Endothelial cell of umbilical vein (primary cell): ENCODE measurements around the gene ANGPTL2. TPM values are rescaled to one million over a fixed set of nuclear protein-coding genes. Genes with fewer than 3 reads are reported as not detected.

Source experiments
- BruUV-seq: library from RNA; stranded (reverse); fragments of 400-500 nt; replicated peaks from 2 replicates; lab custom pipeline; 2021; lab: Mats Ljungman, UMichigan
- CTCF ChIA-PET: fragments of 300-600, 350-600 bp; sonication (Branson Sonifier 250); formaldehyde crosslinking; loops from one replicate; lab custom pipeline; 2021; ENCODE audit warnings: antibody characterized with exemption, inconsistent platforms; lab: Charles Lee
- POLR2A ChIA-PET: fragments of 300-600, 350-600 bp; sonication (Branson Sonifier 250); formaldehyde crosslinking; loops from one replicate; lab custom pipeline; 2021; ENCODE audit warnings: antibody characterized with exemption, inconsistent platforms; lab: Charles Lee
- DNase-seq: peaks from one replicate; pipeline ENCODE4 v3.0.0-alpha.2; 2011; ENCODE audit warnings: low read depth, low spot score
- FAIRE-seq: peaks from 2 replicates; lab custom pipeline; 2011; peaks lifted over from hg19 to GRCh38; lab: Jason Lieb, UNC
- H2AFZ ChIP-seq: 2 replicates; pipeline ENCODE4 v1.6.0; 2012; ENCODE audit warnings: low read depth, low read length, control low read depth, inconsistent platforms
- H3K27ac ChIP-seq: 2 replicates; pipeline ENCODE4 v1.5.1; 2011; ENCODE audit warnings: low read depth, mild to moderate bottlenecking, control low read depth, low read length, moderate library complexity; ENCODE audit not compliant: insufficient read depth
- H3K27me3 ChIP-seq, 2 experiments: 2 replicates each; pipeline versions ENCODE4 v1.6.0 to v1.6.1; 2011; ENCODE audit warnings: low read length in 2 of 2, mixed read lengths in 1 of 2; ENCODE audit not compliant: control insufficient read depth in 2 of 2, insufficient read depth in 2 of 2
- H3K36me3 ChIP-seq, 2 experiments: 2 replicates in 1 of 2; 3 replicates in 1 of 2; pipeline ENCODE4 v1.5.1; 2011; ENCODE audit warnings: low read length in 2 of 2, mild to moderate bottlenecking in 1 of 2, moderate library complexity in 1 of 2; ENCODE audit not compliant: control insufficient read depth in 2 of 2, insufficient read depth in 2 of 2; ENCODE audit errors: extremely low read depth in 1 of 2
- H3K4me1 ChIP-seq: 3 replicates; pipeline ENCODE4 v1.5.1; 2011; ENCODE audit warnings: mild to moderate bottlenecking, low read length; ENCODE audit not compliant: control insufficient read depth, insufficient read depth; ENCODE audit errors: extremely low read depth
- H3K4me2 ChIP-seq: 2 replicates; pipeline ENCODE4 v1.6.1; 2011; ENCODE audit warnings: low read length, control low read depth, mixed read lengths; ENCODE audit not compliant: insufficient read depth
- H3K4me3 ChIP-seq, 3 experiments: fragments of 200-600 bp in 1 of 3; sonication (generic), shearing (Covaris generic) in 1 of 3; replicated peaks in 1 of 3; 2 replicates each; pipeline ENCODE4 v1.5.1; 2011 to 2016; ENCODE audit warnings: control low read depth in 3 of 3, low read length in 3 of 3, mild to moderate bottlenecking in 2 of 3, inconsistent platforms in 1 of 3, low read depth in 1 of 3, moderate library complexity in 1 of 3; ENCODE audit not compliant: insufficient read depth in 1 of 3
- H3K79me2 ChIP-seq: 2 replicates; pipeline ENCODE4 v1.6.0; 2012; ENCODE audit warnings: low read length, inconsistent platforms; ENCODE audit not compliant: control insufficient read depth, insufficient read depth
- H3K9ac ChIP-seq: replicated peaks from 2 replicates; pipeline ENCODE3; 2011; ENCODE audit warnings: low read length, control low read depth; ENCODE audit not compliant: insufficient read depth; ENCODE audit errors: extremely low read depth
- H3K9me1 ChIP-seq: replicated peaks from 3 replicates; pipeline ENCODE4 v1.6.0; 2011; ENCODE audit warnings: mild to moderate bottlenecking, low read length; ENCODE audit not compliant: control insufficient read depth, insufficient read depth; ENCODE audit errors: extremely low read depth
- H3K9me3 ChIP-seq: replicated peaks from 2 replicates; pipeline ENCODE4 v1.5.1; 2012; ENCODE audit warnings: low read length, inconsistent platforms; ENCODE audit not compliant: control insufficient read depth, insufficient read depth
- H4K20me1 ChIP-seq: replicated peaks from 2 replicates; pipeline ENCODE3; 2011; ENCODE audit warnings: mild to moderate bottlenecking, low read length; ENCODE audit not compliant: control insufficient read depth, insufficient read depth; ENCODE audit errors: extremely low read depth
- EZH2 ChIP-seq: IDR thresholded peaks from 2 replicates; pipeline ENCODE4 v1.6.1; 2012; ENCODE audit warnings: borderline replicate concordance, low read depth, mild to moderate bottlenecking, moderate library complexity, low read length, inconsistent platforms; ENCODE audit not compliant: severe bottlenecking
- FOS ChIP-seq: IDR thresholded peaks from 2 replicates; pipeline ENCODE4 v1.6.1; 2011; ENCODE audit warnings: mild to moderate bottlenecking, low read length, moderate library complexity, borderline replicate concordance; ENCODE audit not compliant: insufficient read depth
- GATA2 ChIP-seq: IDR thresholded peaks from 2 replicates; pipeline ENCODE4 v1.7.0; 2011; ENCODE audit warnings: low read depth, mild to moderate bottlenecking, moderate library complexity, mixed read lengths, low read length; ENCODE audit not compliant: insufficient read length, insufficient read depth
- dilution Hi-C: fragments of 300-500 bp; cut with MboI; formaldehyde crosslinking; loops from one replicate; pipeline ENCODE4 v1.15.0; 2019; ENCODE audit warnings: low sequenced_read_pairs; ENCODE audit not compliant: extremely low pct_ligation_motif_present
- intact Hi-C: fragments of 100-400 bp; cut with micrococcal nuclease; formaldehyde crosslinking; loops from one replicate; pipeline ENCODE4 v1.10.0; 2022
- polyA plus RNA-seq, 4 experiments: library from polyadenylated mRNA; depleted of rRNA in 3 of 4; stranded (reverse) in 3 of 4; unstranded in 1 of 4; fragments of >200 nt; gene quantifications; 2 replicates each; pipeline versions ENCODE4 v1.2.1 to v1.2.3, GENCODE V29; 2011 to 2012; ENCODE audit warnings: missing spikeins in 1 of 4
- total RNA-seq: library from RNA; stranded (reverse); gene quantifications from 2 replicates; pipeline ENCODE4 v1.2.3, GENCODE V29; 2021
- TF ChIP-seq, protein P1 (sequence below), 2 donors: IDR thresholded peaks; 1 replicate in 1 of 2; 2 replicates in 1 of 2; pipeline ENCODE4 v1.5.1; 2011; ENCODE audit warnings: low read length in 2 of 2, mild to moderate bottlenecking in 2 of 2, moderate library complexity in 2 of 2, control low read depth in 1 of 2, inconsistent platforms in 1 of 2, low read depth in 1 of 2; ENCODE audit not compliant: insufficient read depth in 1 of 2; ENCODE audit errors: extremely low read depth in 1 of 2

Gene ANGPTL2
- total and polyA plus RNA-seq, 2 donors (not counting 3 experiments of a cell fraction or from before 2014, with no cell fraction given): 15.1 to 24.5 TPM

DNA sequence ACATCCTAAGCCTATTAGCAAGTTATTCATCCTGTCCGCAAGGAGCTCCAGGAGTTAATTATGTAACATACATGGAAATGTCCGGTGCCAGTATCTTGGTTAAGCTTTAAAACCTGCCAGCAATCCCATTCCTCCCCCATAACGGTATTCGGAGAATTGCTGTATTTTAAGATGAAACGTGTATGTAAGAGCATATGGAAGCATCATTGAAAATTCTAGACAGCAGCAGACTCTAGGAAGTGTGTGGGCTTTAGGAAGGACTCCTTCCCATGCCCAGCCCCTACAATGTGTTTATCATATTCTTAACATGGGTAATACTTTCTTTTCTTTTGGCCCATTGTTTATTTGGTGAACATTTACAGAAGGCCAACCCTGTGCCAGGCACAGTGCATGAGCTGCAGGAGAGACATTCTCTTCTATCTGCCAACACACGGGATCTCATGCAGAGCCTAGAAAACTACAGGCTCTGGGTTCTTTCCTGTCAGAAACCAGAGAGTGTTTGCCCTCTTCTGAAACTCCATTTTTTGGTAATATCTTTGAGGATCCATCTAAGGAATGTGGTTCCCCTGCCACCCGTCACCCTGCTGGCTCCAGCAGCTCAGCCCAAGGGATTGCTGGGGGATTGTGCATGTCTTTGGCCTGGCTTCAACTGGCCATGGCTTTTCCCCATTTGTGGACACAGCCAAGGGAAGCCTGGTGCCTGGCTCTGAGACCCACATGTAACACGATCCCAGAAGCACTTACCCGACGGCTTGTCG lies 15.1 kb downstream of the ANGPTL2 start:
- CTCF ChIA-PET: interaction anchor here (1.6 kb wide), 1 partner anchor 167 kb away, joined by 5 read pairs; no protein-coding TSS in a partner anchor

DNA sequence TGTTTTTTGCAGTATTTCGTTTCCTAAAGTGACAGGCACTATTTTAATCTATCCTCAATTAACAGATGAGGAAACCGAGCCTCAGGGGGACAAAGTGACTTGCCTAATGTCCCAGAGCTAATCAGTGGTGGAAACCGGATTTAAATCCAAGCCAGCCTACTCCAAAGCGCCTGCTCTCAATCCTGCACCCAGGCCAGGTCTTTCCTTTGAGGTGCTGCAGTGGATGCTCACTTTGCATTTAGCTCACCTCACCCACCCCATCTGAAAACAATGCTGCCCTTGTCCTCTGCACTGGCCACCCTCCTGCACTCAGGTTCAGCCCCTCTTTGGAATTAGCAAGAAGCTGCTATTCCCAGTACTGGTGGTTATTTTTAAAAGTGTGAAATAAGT lies 16.0 kb downstream of the ANGPTL2 start:
- no peaks in the 10 kb centered on the region for H4K20me1 ChIP-seq
- BruUV-seq: no TSS peak

More for the DNA sequence above, 15.1 kb downstream of the ANGPTL2 start:
- H3K27ac ChIP-seq: no peak overlapping the region
- no TSS peak for BruUV-seq
- no peaks in the 10 kb centered on the region for H3K79me2 ChIP-seq
- FAIRE-seq (no peak), DNase-seq (no peak)
- H3K27me3 ChIP-seq: no peaks in the 10 kb centered on the region
- H3K4me3 ChIP-seq: no peak overlapping the region
- POLR2A ChIA-PET: no interaction called here
- H3K9me1 ChIP-seq: no peaks in the 10 kb centered on the region
- peaks cover 0 to 6% of the 10 kb centered on the region in 2 experiments for H3K36me3 ChIP-seq
- dilution Hi-C loops (no loop called here), intact Hi-C loops (no loop called here)
- H2AFZ ChIP-seq: no peak overlapping the region
- H3K9ac ChIP-seq: no peak overlapping the region
- TF ChIP-seq EZH2: no peak
- TF ChIP-seq, protein P1, sequence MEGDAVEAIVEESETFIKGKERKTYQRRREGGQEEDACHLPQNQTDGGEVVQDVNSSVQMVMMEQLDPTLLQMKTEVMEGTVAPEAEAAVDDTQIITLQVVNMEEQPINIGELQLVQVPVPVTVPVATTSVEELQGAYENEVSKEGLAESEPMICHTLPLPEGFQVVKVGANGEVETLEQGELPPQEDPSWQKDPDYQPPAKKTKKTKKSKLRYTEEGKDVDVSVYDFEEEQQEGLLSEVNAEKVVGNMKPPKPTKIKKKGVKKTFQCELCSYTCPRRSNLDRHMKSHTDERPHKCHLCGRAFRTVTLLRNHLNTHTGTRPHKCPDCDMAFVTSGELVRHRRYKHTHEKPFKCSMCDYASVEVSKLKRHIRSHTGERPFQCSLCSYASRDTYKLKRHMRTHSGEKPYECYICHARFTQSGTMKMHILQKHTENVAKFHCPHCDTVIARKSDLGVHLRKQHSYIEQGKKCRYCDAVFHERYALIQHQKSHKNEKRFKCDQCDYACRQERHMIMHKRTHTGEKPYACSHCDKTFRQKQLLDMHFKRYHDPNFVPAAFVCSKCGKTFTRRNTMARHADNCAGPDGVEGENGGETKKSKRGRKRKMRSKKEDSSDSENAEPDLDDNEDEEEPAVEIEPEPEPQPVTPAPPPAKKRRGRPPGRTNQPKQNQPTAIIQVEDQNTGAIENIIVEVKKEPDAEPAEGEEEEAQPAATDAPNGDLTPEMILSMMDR (IDR thresholded peaks at IDR 0.05; ENCODE audit: extremely low read depth in 1 of 2, insufficient read depth in 1 of 2, low read depth in 1 of 2, low read length in 2 of 2): no peak
- no peak for TF ChIP-seq GATA2
- peaks cover under 1% of the 10 kb centered on the region for H3K4me1 ChIP-seq
- H3K9me3 ChIP-seq: no peaks in the 10 kb centered on the region
- no peaks in the 10 kb centered on the region for H4K20me1 ChIP-seq
- no peak overlapping the region for H3K4me2 ChIP-seq

More for the DNA sequence above, 16.0 kb downstream of the ANGPTL2 start:
- DNase-seq (no peak), FAIRE-seq (no peak)
- POLR2A ChIA-PET: no interaction called here
- Histone ChIP-seq H3K4me1 (no peaks in the 10 kb centered on the region), H3K9me1 (no peaks in the 10 kb centered on the region), H3K27me3 (no peaks in the 10 kb centered on the region), H3K27ac (no peak overlapping the region), H3K4me2 (no peak overlapping the region), H2AFZ (no peak overlapping the region), H3K36me3 (peaks cover 0 to 6% of the 10 kb centered on the region in 2 experiments), H3K4me3 (no peak overlapping the region), H3K79me2 (no peaks in the 10 kb centered on the region), H3K9ac (no peak overlapping the region), H3K9me3 (no peaks in the 10 kb centered on the region)
- intact Hi-C loops (no loop called here), dilution Hi-C loops (no loop called here)
- CTCF ChIA-PET: interaction anchor here (1.6 kb wide), 1 partner anchor 166 kb away, joined by 5 read pairs; no protein-coding TSS in a partner anchor
- TF ChIP-seq FOS (no peak), EZH2 (no peak)
